T-helper 22 cell (primary cell): ENCODE results near the gene FOLR3.
"Not testable (repeated sequence)": the region's sequence is repeated elsewhere in the genome, so short reads cannot be mapped to it uniquely, and the experiment has no call there.

ENCODE experiments used
- DNase-seq: peaks from one replicate; pipeline ENCODE4 v3.0.0-alpha.2; 2020; ENCODE audit warnings: low read depth

Gene FOLR3

DNA sequence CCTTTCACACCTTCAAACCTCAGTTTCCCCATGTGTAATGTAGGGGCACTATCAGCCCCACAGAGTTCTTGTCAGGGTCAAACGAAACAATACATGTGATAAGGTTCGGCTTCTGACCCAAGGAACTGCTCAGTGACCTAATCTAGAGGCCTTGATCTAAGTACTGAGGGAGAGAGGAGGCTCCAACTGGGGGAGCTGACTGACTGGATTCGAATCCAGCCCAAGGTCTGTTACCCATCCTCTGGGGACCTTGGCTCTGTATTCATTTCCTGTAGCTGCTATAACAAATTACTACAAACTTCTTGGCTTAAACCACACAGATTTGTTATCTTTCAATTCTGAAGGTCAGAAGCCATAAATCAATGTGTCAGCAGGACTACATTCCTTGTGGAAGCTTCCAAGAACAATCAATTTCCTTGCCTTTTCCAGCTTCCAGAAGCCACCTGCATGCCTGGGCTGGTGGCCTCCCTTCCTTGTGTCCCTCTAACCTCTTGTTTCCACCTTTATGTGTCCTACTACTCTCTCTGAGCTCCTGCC lies 12.3 kb upstream of the FOLR3 start:
- DNase-seq, result no peak

DNA sequence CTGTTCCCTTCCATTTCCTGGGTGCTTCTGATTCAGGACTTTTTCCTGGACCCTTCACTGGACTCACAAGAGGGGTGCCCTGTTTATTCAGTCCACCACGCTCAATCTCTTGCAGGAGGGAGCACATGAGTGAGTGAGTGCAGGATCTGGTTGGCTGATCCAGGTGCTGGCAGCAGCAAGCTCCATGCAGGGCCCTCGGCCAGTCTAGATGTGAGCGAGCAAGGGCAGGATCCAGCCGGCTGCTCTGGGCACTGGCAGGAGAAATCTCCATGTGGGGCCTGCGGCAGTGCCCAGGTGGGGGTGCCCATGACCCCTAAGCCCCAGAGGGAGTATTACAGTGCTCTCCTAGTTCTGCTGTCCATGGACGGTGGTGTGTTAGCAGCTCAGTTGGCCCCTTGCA lies 11.5 kb upstream of the FOLR3 start:
- DNase-seq, result no peak

DNA sequence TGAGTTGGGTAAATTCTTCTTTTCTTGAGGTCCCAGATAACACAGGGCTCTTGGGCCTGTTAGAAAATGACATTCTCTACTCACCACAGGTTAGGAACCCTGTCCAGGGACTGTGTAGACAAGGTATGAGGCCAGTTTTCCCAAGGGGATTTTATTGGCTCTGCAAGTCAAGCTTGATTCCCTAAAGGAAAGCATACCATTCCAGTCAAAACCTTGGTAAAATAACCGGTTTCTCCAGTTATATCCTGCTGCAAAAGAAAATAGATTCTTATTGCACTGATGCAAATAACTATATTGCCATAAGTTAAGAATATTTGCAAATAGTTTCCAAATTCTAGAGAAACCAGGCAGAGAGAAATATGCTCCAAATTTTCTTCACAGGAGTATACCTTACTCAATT lies 9.6 kb upstream of the FOLR3 start:
- no peak for DNase-seq

DNA sequence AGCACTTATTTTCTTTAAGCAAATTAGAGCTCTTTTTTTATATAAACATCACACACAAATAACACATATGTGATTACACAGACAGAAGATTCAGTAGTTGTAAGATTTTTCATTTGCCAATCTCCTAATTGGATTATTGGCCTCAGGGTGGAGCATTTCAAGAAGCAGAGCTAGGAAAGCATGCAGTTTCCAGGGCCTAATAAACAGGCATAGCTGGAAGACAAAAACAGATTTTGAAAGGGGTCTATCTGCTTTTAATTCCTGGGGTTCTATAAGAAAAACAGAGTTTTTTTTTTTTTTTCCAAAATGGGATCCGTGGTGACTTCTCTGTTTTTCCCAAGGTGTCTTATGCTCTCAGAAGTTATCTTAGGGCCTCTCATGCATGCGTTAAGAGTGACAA lies 7.6 kb upstream of the FOLR3 start:
- DNase-seq, result no peak

DNA sequence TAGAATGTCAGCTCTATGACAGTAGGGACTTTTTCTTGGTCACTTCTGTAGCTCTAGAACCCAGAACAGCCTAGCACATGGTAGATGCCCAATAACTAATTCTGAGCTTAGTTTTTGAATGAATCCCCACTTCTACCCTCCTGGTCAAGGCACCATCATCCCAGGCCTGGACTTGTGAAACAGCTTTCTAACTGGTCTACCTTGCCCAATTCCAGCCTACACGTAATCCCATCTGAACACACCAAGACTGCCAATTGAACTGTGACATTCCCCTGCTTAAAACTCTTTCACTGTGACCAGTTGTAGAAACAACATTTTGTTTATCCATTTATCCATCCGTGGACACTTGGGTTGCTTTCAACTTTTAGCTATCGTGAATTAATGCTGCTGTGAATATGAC lies 6.1 kb upstream of the FOLR3 start:
- no peak for DNase-seq

DNA sequence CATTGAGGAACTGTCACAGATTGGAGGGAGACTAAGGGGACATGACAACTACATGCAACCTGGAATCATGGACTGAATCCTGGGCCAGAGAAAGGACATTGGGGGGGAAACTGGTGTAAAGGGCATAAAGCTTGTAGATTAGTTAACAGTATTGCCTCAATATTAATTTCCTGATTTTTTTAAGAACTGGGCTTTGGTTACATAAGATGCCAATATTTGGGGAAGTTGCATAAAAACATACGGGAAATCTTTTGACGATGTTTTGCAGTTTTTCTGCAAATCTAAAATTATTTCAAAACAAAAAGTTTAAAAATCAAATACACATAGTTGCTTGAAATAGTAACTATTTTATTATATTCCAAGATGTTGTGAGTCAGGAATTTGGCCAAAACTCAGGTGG lies 2.9 kb upstream of the FOLR3 start:
- DNase-seq, result no peak

DNA sequence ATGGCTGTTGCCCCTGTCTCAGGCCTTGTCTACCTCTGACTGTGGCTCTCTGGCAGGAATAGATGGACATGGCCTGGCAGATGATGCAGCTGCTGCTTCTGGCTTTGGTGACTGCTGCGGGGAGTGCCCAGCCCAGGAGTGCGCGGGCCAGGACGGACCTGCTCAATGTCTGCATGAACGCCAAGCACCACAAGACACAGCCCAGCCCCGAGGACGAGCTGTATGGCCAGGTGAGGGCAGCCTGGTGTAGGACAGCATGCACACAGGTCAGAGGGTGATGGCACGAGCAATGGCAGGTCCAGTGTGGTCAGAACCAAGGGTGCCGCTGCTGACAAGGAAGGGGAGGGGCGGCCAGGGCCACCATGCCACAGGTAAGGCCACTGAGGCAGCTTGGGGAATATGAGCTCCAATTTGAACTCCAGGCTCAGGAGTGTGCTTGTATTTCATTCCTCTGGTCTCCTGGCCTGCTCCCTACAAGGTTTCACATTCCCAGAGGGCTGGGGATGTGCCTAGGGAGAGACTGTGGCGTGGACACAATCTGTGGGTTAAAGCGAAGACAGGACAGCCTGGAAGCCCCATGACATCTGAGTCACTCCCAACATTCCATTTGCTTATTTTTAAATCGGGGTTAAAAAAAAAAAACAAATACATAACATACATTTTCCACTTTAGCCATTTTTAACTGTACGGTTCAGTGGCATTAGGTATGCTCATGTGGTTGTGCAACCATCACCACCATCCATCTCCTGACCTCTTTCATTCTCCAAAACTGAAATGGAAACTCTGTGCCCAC lies 562 bp downstream of the FOLR3 start:
- DNase-seq, result no peak

DNA sequence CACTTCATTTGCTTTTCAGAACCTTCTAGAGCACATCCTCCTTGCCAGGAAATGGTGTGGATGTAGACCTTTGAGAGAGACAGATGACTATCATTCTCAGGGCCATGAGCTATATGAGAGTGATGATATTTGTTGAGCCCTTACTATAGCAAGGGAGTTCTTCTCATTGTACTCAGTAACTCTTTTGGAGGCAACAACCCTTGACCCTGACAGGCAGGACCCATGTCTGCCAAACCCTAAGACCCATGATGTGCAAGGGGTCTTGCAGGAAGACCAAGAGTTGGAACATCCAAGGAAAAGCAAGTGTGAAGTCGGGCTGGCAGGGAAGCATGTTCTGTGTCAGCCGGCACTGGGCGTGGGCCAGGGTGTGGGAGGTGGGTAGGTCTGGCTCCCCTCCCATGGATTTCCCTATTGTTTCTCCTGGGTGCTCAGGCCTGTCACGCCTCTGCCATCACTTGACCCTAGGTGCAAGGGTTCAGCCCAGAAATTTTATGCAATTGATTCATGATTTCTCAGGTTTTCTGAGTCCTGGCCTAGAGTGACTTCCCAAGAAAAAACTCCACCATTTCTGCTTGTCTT lies 1.2 kb downstream of the FOLR3 start:
- DNase-seq, result no peak

DNA sequence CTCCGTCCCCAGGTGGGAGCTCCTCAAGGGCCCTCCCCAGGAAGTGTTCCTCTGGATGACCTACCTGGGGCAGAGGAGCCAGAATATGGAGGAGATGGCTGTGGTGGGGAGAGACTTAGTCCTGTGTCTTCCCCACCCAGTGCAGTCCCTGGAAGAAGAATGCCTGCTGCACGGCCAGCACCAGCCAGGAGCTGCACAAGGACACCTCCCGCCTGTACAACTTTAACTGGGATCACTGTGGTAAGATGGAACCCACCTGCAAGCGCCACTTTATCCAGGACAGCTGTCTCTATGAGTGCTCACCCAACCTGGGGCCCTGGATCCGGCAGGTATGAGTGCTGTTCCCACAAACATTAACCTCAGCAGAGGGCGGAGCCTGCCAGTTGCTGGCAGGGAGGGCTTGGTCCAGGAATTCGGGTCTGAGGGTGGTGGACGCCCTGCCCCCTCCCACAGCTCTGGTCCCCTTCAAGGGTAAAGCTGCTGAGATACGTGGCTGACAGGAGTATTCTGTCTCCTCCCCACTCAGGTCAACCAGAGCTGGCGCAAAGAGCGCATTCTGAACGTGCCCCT lies 3.4 kb downstream of the FOLR3 start:
- DNase-seq, result no peak

DNA sequence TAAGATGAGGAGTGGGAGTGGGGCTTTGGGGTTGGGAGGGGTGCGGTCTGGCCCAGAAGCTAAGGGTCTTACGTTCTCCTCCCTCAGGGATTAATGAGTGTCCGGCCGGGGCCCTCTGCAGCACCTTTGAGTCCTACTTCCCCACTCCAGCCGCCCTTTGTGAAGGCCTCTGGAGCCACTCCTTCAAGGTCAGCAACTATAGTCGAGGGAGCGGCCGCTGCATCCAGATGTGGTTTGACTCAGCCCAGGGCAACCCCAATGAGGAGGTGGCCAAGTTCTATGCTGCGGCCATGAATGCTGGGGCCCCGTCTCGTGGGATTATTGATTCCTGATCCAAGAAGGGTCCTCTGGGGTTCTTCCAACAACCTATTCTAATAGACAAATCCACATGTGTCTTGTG lies 4.0 kb downstream of the FOLR3 start:
- no peak for DNase-seq

DNA sequence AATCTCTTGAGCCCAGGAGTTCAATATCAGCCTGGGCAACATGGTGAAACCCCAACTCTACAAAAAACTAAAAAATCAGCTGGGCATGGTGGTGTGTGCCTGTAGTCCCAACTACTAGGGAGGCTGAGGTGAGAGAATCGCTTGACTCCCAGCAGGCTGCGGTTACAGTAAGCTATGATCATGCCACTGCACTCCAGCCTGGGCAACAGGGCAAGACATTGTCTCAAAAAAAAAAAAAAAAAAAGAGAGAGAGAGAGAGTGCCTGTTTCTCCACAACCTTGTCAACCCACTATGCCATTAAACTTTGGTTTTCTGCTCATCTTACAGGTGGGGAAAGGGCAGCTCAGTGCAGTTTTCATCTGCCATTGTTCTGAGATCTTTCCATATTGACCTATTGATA lies 5.1 kb downstream of the FOLR3 start:
- DNase-seq, result no peak

DNA sequence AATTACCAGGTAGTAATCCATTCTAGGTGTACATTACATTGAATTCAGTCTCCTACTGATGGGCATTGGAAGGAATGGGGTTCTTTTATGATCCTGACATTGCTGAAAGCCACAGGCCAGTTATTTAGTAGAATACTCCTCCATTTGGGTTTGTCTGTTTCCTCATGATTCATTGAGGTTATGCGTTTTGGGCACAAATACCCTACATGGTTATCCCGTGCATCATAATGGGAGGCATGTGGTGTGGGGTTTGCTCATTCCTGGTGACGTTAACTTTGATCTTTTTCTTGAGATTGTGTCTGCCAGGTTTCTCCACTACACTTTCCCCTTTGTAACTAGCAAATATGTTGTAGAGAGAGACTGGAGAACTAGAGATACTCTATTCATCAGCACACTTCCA lies 5.5 kb downstream of the FOLR3 start:
- DNase-seq, result no peak

DNA sequence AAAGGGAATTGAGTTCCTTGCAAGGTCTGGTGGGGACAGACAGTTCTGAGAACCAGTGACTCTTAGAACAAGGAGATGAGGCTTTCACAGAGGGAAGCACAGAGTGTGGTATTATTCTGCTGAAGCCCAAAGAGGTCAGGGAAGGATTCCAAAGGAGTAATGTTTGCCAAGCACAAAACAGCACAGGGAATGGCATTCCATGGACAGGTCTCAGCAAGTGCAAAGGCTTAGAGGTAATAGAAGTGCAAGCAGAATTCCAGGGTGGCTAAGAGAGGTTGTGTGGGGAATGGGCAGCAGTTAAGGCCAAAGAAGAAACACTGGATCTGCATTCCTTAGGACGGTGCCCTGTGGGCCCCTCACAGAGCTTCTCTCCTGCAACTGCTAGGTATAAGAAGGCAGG lies 6.6 kb downstream of the FOLR3 start:
- not testable (repeated sequence) for DNase-seq

DNA sequence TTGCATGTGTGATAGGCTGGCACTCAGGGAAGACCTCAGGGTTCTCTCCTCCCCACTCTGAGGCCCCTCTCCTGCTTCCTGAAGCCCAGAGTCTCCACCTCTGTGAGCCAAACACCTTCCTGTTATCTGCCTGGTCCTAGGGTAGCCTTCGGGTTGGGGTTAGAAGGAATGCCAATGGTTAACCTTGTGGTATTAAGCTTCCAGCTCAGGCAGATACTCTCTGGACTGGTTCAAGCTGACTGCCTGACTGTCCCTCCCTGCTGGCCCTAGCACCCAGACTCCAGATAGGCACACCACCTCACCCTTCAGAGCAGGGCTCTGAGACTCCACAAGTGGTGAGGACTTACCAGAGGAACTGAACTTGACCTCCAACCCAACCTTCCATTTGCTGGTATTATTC lies 7.0 kb downstream of the FOLR3 start:
- DNase-seq, result not testable (repeated sequence)

DNA sequence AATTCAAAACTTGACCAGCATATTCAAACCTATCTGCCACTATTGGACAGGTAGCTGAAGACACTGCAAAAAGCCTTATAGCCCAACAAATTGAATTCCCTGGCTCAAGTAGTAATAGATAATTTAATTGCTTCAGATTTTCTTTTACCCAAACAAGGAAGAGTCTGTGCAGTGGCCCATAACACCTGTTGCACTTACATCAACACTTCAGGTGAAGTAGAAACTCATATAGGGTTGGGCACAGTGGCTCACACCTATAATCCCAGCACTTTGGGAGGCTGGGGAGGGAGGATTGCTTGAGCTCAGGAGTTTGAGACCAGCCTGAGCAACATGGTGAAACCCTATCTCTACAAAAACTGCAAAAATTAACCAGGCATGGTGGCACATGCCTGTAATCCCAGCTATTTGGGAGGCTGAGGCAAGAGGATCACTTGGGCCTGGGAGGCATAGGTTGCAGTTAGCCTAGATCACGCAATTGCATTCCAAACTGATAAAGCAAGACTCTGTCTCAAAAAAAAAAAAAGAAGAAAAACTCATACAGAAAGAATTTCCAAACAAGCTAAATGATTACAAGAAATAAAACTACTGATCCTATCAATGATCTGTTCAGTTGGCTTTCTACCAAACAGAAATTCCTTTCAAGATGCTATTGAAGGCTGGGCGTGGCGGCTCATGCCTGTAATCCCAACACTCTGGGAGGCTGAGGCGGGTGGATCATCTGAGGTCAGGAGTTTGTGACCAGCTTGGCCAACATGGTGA lies 9.5 kb downstream of the FOLR3 start:
- DNase-seq, result no peak

DNA sequence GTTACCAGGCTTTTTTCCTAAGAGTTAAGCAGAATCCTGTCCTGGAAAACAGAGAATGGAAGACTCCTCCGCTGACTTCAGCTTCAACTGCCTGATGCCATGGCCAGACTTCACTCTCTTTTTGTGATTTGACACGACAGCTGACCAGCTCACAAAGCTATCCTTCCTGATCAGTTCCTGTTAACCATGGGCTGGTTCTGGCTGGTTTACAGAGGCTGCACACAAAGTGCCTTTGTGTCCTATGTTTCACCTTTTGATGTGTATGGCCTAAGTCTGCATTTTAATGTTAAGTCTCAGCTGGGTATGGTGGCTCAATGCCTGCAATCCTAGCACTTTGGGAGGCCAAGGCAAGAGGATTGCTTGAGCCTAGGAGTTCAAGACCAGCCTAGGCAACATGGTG lies 11.1 kb downstream of the FOLR3 start:
- no peak for DNase-seq

DNA sequence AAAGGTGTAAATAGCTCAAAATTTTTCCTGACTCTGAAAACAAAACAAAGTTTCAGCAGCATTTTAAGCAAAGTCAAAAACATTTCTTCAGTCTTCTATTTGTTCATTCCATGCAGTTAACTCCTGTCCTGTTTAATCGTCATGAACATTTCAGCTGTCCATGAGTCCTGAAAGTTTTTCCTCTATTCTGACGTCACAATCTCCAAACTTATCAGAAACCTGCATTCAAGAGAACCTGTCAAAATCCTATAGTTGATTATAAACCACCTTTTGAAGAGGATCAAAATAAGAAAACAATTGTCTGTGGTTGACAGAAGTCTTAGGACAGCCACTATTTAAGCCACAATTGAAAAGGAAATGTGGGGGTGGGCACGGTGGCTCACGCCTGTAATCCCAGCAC lies 15.4 kb downstream of the FOLR3 start:
- no peak for DNase-seq

DNA sequence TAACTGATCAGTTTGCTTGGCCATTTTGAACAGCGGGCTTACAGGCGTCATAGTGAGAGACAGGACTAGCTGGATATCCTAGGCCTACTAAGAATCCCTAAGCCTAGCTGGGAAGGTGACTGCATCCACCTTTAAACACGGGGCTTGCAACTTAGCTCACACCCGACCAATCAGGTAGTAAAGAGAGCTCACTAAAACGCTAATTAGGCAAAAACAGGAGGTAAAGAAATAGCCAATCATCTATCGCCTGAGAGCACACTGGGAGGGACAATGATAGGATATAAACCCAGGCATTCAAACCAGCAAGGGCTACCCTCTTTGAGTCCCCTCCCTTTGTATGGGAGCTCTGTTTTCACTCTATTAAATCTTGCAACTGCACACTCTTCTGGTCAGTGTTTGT lies 18.3 kb downstream of the FOLR3 start:
- not testable (repeated sequence) for DNase-seq

DNA sequence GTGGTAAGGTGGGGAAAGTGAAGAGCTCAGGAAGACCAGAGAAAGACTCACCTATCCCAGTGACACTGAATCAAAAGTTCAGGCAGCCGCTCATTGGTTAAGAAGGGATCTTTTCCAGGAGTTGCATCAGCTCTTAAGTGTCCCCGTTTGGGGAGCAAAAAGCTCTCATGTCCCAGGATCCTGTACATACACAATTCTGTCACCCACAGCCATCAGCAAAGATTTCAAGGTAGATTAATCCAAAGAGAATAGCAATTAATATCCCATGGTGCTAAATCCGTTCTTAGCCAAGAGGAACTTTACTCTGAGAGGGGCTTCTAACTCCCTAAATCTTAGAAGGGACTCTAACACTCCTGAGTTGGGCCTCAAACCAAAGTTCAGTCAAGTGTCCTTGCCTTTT lies 19.3 kb downstream of the FOLR3 start:
- DNase-seq, result no peak

DNA sequence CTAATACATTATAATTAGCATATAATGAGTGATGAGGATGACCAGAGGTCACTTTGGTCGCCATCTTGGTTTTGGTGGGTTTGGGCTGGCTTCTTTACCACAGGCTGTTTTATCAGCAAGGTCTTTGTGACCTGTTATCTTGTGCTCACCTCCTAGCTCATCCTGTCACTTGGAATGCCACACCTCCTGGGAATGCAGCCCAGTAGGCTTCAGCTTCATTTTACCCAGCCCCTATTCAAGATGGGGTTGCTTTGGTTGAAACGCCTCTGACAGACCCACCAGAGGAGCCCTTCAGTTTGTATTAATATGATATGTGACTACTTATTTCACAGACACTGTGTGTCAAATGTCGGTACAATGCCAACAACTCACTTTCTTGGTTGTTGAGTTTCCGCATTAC lies 20.2 kb downstream of the FOLR3 start:
- no peak for DNase-seq

DNA sequence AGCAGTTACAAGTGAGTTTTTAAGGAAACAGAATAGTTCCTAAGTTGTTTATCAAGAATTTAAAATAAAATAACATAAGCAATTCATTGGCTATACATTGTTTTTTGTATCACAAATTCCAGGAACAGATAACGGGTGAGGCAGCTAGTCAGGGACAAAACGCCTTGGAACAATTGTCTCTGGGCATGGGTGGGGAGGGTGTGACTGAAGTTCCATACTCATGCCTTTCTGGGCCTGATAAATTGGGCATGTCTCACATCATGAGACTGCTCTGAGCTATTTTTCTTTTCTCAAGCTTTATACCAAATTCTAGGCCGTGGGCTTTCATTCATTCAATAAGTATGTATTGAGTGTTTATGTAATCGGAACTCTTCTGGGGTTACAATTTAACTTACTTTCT lies 21.6 kb downstream of the FOLR3 start:
- DNase-seq, result no peak

DNA sequence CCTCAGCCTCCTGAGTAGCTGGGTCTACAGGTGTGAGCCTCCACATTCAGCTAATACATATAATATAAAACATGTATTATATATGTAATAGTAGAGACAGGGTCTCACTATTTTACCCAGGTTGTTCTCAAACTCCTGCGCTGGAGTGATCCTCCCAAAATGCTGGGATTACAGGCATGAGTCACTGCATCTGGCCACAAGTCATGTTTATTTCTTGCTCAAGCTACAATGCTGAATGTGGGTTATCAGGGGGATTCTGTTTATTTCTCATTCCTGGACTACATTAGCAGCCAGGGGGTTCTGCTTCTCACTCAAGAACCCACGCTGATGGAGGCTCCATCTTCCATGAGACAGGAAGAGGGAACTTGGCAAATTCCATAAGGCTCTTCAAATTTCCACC lies 24.8 kb downstream of the FOLR3 start:
- no peak for DNase-seq
